B cell (primary cell): Measurements from ENCODE around the gene DNAJC9. TPM values are rescaled to one million over a fixed set of nuclear protein-coding genes. Genes with fewer than 3 reads are reported as not detected.

ENCODE experiments used
- ATAC-seq: fragments of 200-7000 bp; cut with Tn5 transposase; one replicate; pipeline ENCODE4 v1.10.0; 2021; ENCODE audit warnings: low read depth, mild to moderate bottlenecking, moderate number of reproducible peaks, moderate library complexity
- CTCF ChIA-PET: fragments of 350-600 bp; sonication (Branson Sonifier 250); formaldehyde crosslinking; loops from one replicate; lab custom pipeline; 2021; ENCODE audit warnings: antibody characterized with exemption, inconsistent platforms; lab: Charles Lee
- POLR2A ChIA-PET: fragments of 350-600 bp; sonication (Branson Sonifier 250); formaldehyde crosslinking; loops from one replicate; lab custom pipeline; 2021; ENCODE audit warnings: antibody characterized with exemption; lab: Charles Lee
- DNase-seq: peaks from one replicate; pipeline ENCODE4 v3.0.0; 2013
- H2AFZ ChIP-seq: 2 replicates; pipeline ENCODE4 v1.6.1; 2012; ENCODE audit warnings: mild to moderate bottlenecking, low read depth, low read length; ENCODE audit not compliant: insufficient read depth, poor library complexity, severe bottlenecking
- H3K27ac ChIP-seq, 2 donors: 1 replicate in 1 of 2; 2 replicates in 1 of 2; pipeline ENCODE4 v1.5.1; 2012 to 2013; ENCODE audit warnings: low read length in 2 of 2, mild to moderate bottlenecking in 2 of 2, moderate library complexity in 1 of 2
- H3K27me3 ChIP-seq, 4 experiments: fragments of 200-600 bp in 1 of 4; sonication (generic) in 1 of 4; replicated peaks in 1 of 4; 1 replicate in 2 of 4; 2 replicates in 2 of 4; pipeline versions ENCODE4 v1.6.1 to v1.7.0; 2013 to 2016; ENCODE audit warnings: low read length in 3 of 4, mild to moderate bottlenecking in 2 of 4, mixed read lengths in 1 of 4, moderate library complexity in 1 of 4; ENCODE audit not compliant: insufficient read depth in 4 of 4, control insufficient read depth in 3 of 4; ENCODE audit errors: control extremely low read depth in 1 of 4
- H3K36me3 ChIP-seq, 2 experiments: replicated peaks in 1 of 2; 1 replicate in 1 of 2; 2 replicates in 1 of 2; pipeline versions ENCODE4 v1.6.1 to v1.7.1; 2013; ENCODE audit warnings: low read length in 1 of 2; ENCODE audit not compliant: insufficient read depth in 2 of 2, control insufficient read depth in 1 of 2; ENCODE audit errors: control extremely low read depth in 1 of 2, extremely low read depth in 1 of 2
- H3K4me1 ChIP-seq, 2 donors: fragments of 200-600 bp in 1 of 2; sonication (generic) in 1 of 2; 1 replicate in 1 of 2; 2 replicates in 1 of 2; pipeline versions ENCODE4 v1.5.1 to v1.6.1; 2013 to 2017; ENCODE audit warnings: low read length in 2 of 2; ENCODE audit not compliant: control insufficient read depth in 2 of 2, insufficient read depth in 2 of 2
- H3K4me2 ChIP-seq: replicated peaks from 2 replicates; pipeline ENCODE3; 2012; ENCODE audit warnings: mild to moderate bottlenecking, low read depth, low read length; ENCODE audit not compliant: poor library complexity, severe bottlenecking
- H3K4me3 ChIP-seq, 5 experiments: fragments of 200-600 bp in 1 of 5; sonication (generic) in 1 of 5; 1 replicate in 3 of 5; 2 replicates in 2 of 5; pipeline versions ENCODE4 v1.5.1 to v1.7.0; 2011 to 2016; ENCODE audit warnings: low read length in 4 of 5, mild to moderate bottlenecking in 4 of 5, low read depth in 2 of 5, control low read depth in 1 of 5, moderate library complexity in 1 of 5; ENCODE audit not compliant: insufficient read depth in 1 of 5; ENCODE audit errors: control extremely low read depth in 1 of 5, extremely low read depth in 1 of 5
- H3K79me2 ChIP-seq: fragments of 200-600 bp; sonication (generic); one replicate; pipeline ENCODE4 v1.6.0; 2016; ENCODE audit warnings: low read length; ENCODE audit not compliant: control insufficient read depth, insufficient read depth
- H3K9ac ChIP-seq: fragments of 200-600 bp; sonication (generic); 2 replicates; pipeline ENCODE4 v1.6.1; 2017; ENCODE audit warnings: mild to moderate bottlenecking, low read length, moderate library complexity
- H3K9me3 ChIP-seq, 3 donors: one replicate each; pipeline versions ENCODE4 v1.6.1 to v1.7.1; 2013; ENCODE audit warnings: low read length in 2 of 3; ENCODE audit not compliant: control insufficient read depth in 2 of 3, insufficient read depth in 1 of 3; ENCODE audit errors: control extremely low read depth in 1 of 3
- H4K20me1 ChIP-seq: 2 replicates; pipeline ENCODE4 v1.6.0; 2012; ENCODE audit warnings: mild to moderate bottlenecking, low read length; ENCODE audit not compliant: insufficient read depth, control insufficient read depth, poor library complexity, severe bottlenecking
- H3K27ac Mint-ChIP-seq: one replicate; pipeline ENCODE4 v1.8.0; 2021; ENCODE audit warnings: mixed read lengths
- H3K27me3 Mint-ChIP-seq: one replicate; pipeline ENCODE4 v1.8.0; 2021; ENCODE audit warnings: mixed read lengths
- H3K4me1 Mint-ChIP-seq: one replicate; pipeline ENCODE4 v1.8.0; 2021; ENCODE audit warnings: mixed read lengths
- H3K4me3 Mint-ChIP-seq: one replicate; pipeline ENCODE4 v1.8.0; 2021; ENCODE audit warnings: mixed read lengths
- H3K9me3 Mint-ChIP-seq: one replicate; pipeline ENCODE4 v1.8.0; 2022; ENCODE audit warnings: mixed read lengths; ENCODE audit not compliant: insufficient read depth
- CTCF ChIP-seq: fragments of 200-600 bp; IDR thresholded peaks from one replicate; pipeline ENCODE4 v1.8.0; 2022; ENCODE audit warnings: antibody characterized with exemption, mild to moderate bottlenecking
- EZH2 ChIP-seq: IDR thresholded peaks from 2 replicates; pipeline ENCODE4 v1.6.1; 2012; ENCODE audit warnings: borderline replicate concordance, low read depth, mild to moderate bottlenecking, moderate library complexity, low read length; ENCODE audit not compliant: insufficient read depth, poor library complexity, severe bottlenecking
- WGBS: methylation state at CpG from one replicate; pipeline ENCODE4 v1.1.5; 2013; ENCODE audit warnings: missing lambda C conversion rate; ENCODE audit not compliant: insufficient coverage; 5-methylcytosine and 5-hydroxymethylcytosine counted together
- intact Hi-C: fragments of 100-400 bp; cut with micrococcal nuclease; formaldehyde crosslinking; loops from one replicate; pipeline ENCODE4 v1.10.0; 2022
- polyA plus RNA-seq: library from polyadenylated mRNA; depleted of rRNA; stranded (reverse); fragments of >200 nt; gene quantifications from 2 replicates; pipeline ENCODE4 v1.2.3, GENCODE V29; 2012
- total RNA-seq, 2 donors: library from RNA; stranded (reverse); fragments of 120-200 nt in 1 of 2; gene quantifications; 1 replicate in 1 of 2; 2 replicates in 1 of 2; pipeline versions ENCODE4 v1.2.3 to v1.2.4, GENCODE V29; 2013 to 2022

The DNAJC9 gene
- total and polyA plus RNA-seq, 2 donors (not counting 1 experiment from before 2014, with no cell fraction given) = 11.8 to 25.6 TPM

- ATAC-seq (no peak), DNase-seq (no peak)
- Histone ChIP-seq H3K27me3 (no peaks in the 10 kb centered on the region), H3K27ac (peak overlapping the region; percentile 83 to 92), H3K4me1 (peaks cover 20 to 23% of the 10 kb centered on the region in 2 donors), H3K9me3 (no peaks in the 10 kb centered on the region), H3K36me3 (no peaks in the 10 kb centered on the region), H4K20me1 (no peaks in the 10 kb centered on the region), H3K79me2 (peaks cover 40% of the 10 kb centered on the region), H3K4me3 (peak overlapping the region; percentile 76 to 98 (median 90)), H3K9ac (peak overlapping the region; percentile 89), H3K4me2 (peak overlapping the region; percentile 89), H2AFZ (peak overlapping the region; percentile 89)
- Mint-ChIP-seq H3K4me1 (peaks cover 38% of the 10 kb centered on the region), H3K4me3 (peak overlapping the region; percentile 100), H3K27me3 (no peaks in the 10 kb centered on the region), H3K27ac (peak overlapping the region; percentile 90), H3K9me3 (no peaks in the 10 kb centered on the region)
- ChIA-PET POLR2A (interaction anchor here (0.5 to 1.5 kb wide), 3 partner anchors 372 to 559 kb away, joined by 3 to 6 read pairs (median 4); no protein-coding TSS in a partner anchor), CTCF (interaction anchor here (1.2 kb wide), 1 partner anchor 11 kb away, joined by 3 read pairs; no protein-coding TSS in a partner anchor)
- WGBS = 3% methylated on average over 4 of the region's 4 CpGs
- intact Hi-C loops = loop anchor here (2.0 to 10.0 kb wide), 4 partner anchors 141 to 1858 kb away; partner anchors contain the start of genes NUDT13, P4HA1, SAMD8 and VCL
- TF ChIP-seq EZH2 (no peak), CTCF (no peak)
Measured at GRCh38 chr10:73253225-73253555, 6.1 kb upstream of the DNAJC9 start.

- CTCF ChIA-PET = interaction anchor here (1.2 kb wide), 1 partner anchor 11 kb away, joined by 3 read pairs; no protein-coding TSS in a partner anchor
Measured at GRCh38 chr10:73252445-73253224, 5.6 kb upstream of the DNAJC9 start, which contains the start of gene MRPS16. Gene MRPS16 (minus strand): TSS chr10:73252644. CDS start chr10:73252482, 162 bp downstream.

More at GRCh38 chr10:73252445-73253224, 5.6 kb upstream of the DNAJC9 start, which contains the start of gene MRPS16:
- H3K4me3 ChIP-seq = peak within 1 kb of the TSS; percentile 76 to 98 (median 90)
- H3K9me3 ChIP-seq = no peaks in the 10 kb centered on the region
- no peaks in the 10 kb centered on the region for H4K20me1 ChIP-seq
- peaks cover 44% of the 10 kb centered on the region for H3K79me2 ChIP-seq
- POLR2A ChIA-PET = interaction anchor here (0.6 to 1.5 kb wide), 3 partner anchors 156 to 481 kb away, joined by 3 to 6 read pairs (median 5); partner anchors contain the start of gene P4HA1
- Mint-ChIP-seq H3K27ac (peak within 1 kb of the TSS; percentile 90), H3K4me3 (peak within 1 kb of the TSS; percentile 100), H3K9me3 (no peaks in the 10 kb centered on the region), H3K27me3 (no peaks in the 10 kb centered on the region), H3K4me1 (peaks cover 43% of the 10 kb centered on the region)
- intact Hi-C loops = loop anchor here (1.0 to 10.0 kb wide), 7 partner anchors 84 to 1858 kb away; partner anchors contain the start of genes CFAP70, ECD, FAM149B1 and NUDT13
- H3K27me3 ChIP-seq = no peaks in the 10 kb centered on the region
- ATAC-seq = peak; percentile 90
- H3K9ac ChIP-seq = peak within 1 kb of the TSS; percentile 89
- WGBS = under 1% methylated on average over 46 of the region's 51 CpGs
- H3K36me3 ChIP-seq = no peaks in the 10 kb centered on the region
- H3K27ac ChIP-seq = peak within 1 kb of the TSS; percentile 83 to 92
- DNase-seq = peak; percentile 95
- H3K4me1 ChIP-seq = peaks cover 23 to 28% of the 10 kb centered on the region in 2 donors
- H2AFZ ChIP-seq = peak within 1 kb of the TSS; percentile 89
- TF ChIP-seq EZH2 = no peak
- TF ChIP-seq CTCF = no peak
- peak within 1 kb of the TSS; percentile 89 for H3K4me2 ChIP-seq
